IMR-90 (cell line): ENCODE data around the gene EVA1C. TPM values are rescaled to one million over a fixed set of nuclear protein-coding genes. Genes with fewer than 3 reads are reported as not detected.

Experiments used
- ATAC-seq: fragments of 200-7000 bp; cut with Tn5 transposase; 2 replicates; pipeline ENCODE4 v1.9.1; 2020; ENCODE audit warnings: low read depth, mild to moderate bottlenecking, moderate library complexity
- BruUV-seq: library from RNA; stranded (reverse); fragments of 400-500 nt; replicated peaks from 2 replicates; lab custom pipeline; 2021; lab: Mats Ljungman, UMichigan
- CTCF ChIA-PET: fragments of 300-600 bp; formaldehyde crosslinking; extraction: SDS; loops from one replicate; lab custom pipeline; 2021; ENCODE audit warnings: antibody characterized with exemption; lab: Yijun Ruan, JAX
- POLR2A ChIA-PET: fragments of 300-600 bp; sonication (Branson Sonifier 250); formaldehyde crosslinking; loops from one replicate; lab custom pipeline; 2022; ENCODE audit warnings: antibody characterized with exemption; ENCODE audit not compliant: unreplicated experiment; lab: Charles Lee
- DNase-seq: peaks from one replicate; pipeline ENCODE4 v3.0.0; 2013
- H2AFZ ChIP-seq: replicated peaks from 2 replicates; pipeline ENCODE3; 2013; ENCODE audit warnings: low read length, mild to moderate bottlenecking; ENCODE audit not compliant: poor library complexity
- H2AK5ac ChIP-seq: 2 replicates; pipeline ENCODE4 v1.6.1; 2013; ENCODE audit warnings: low read depth, low read length, inconsistent platforms
- H2AK9ac ChIP-seq: replicated peaks from 2 replicates; pipeline ENCODE3; 2013; ENCODE audit warnings: mild to moderate bottlenecking, low read depth, low read length, moderate library complexity; ENCODE audit not compliant: poor library complexity
- H2BK120ac ChIP-seq: 2 replicates; pipeline ENCODE4 v1.6.1; 2013; ENCODE audit warnings: low read depth, low read length, inconsistent platforms
- H2BK15ac ChIP-seq: 3 replicates; pipeline ENCODE4 v1.6.1; 2013; ENCODE audit warnings: low read depth, low read length, inconsistent platforms
- H2BK20ac ChIP-seq: 2 replicates; pipeline ENCODE4 v1.6.1; 2013; ENCODE audit warnings: low read depth, mild to moderate bottlenecking, inconsistent platforms, low read length, moderate library complexity
- H2BK5ac ChIP-seq: 2 replicates; pipeline ENCODE4 v1.6.1; 2013; ENCODE audit warnings: mild to moderate bottlenecking, low read depth, low read length, inconsistent platforms; ENCODE audit not compliant: poor library complexity, severe bottlenecking
- H3K14ac ChIP-seq: replicated peaks from 2 replicates; pipeline ENCODE4 v1.6.1; 2013; ENCODE audit warnings: low read depth, low read length, inconsistent platforms
- H3K18ac ChIP-seq: 2 replicates; pipeline ENCODE4 v1.6.1; 2013; ENCODE audit warnings: low read depth, low read length, control low read depth
- H3K23ac ChIP-seq: 2 replicates; pipeline ENCODE4 v1.6.1; 2013; ENCODE audit warnings: low read depth, low read length, inconsistent platforms
- H3K27ac ChIP-seq: 2 replicates; pipeline ENCODE4 v1.5.1; 2013; ENCODE audit warnings: mild to moderate bottlenecking, control low read depth, low read length; ENCODE audit not compliant: insufficient read depth
- H3K27me3 ChIP-seq: 2 replicates; pipeline ENCODE4 v1.6.1; 2013; ENCODE audit warnings: low read length; ENCODE audit not compliant: control insufficient read depth, insufficient read depth
- H3K36me3 ChIP-seq: 2 replicates; pipeline ENCODE4 v1.6.1; 2013; ENCODE audit warnings: low read length, mixed read lengths; ENCODE audit not compliant: control insufficient read depth, insufficient read depth
- H3K4ac ChIP-seq: 2 replicates; pipeline ENCODE4 v1.6.1; 2013; ENCODE audit warnings: low read depth, low read length, inconsistent platforms
- H3K4me1 ChIP-seq: 2 replicates; pipeline ENCODE4 v1.6.1; 2013; ENCODE audit warnings: low read length, mixed read lengths; ENCODE audit not compliant: control insufficient read depth, insufficient read depth
- H3K4me2 ChIP-seq: 2 replicates; pipeline ENCODE4 v1.6.1; 2013; ENCODE audit warnings: low read depth, mild to moderate bottlenecking, control low read depth, low read length, moderate library complexity
- H3K4me3 ChIP-seq: 2 replicates; pipeline ENCODE4 v1.5.1; 2013; ENCODE audit warnings: low read depth, mild to moderate bottlenecking, control low read depth, low read length, moderate library complexity; ENCODE audit not compliant: insufficient read depth
- H3K56ac ChIP-seq: 2 replicates; pipeline ENCODE4 v1.6.1; 2013; ENCODE audit warnings: low read length, inconsistent platforms; ENCODE audit not compliant: insufficient read depth; ENCODE audit errors: extremely low read depth
- H3K79me1 ChIP-seq, 2 experiments: 2 replicates each; pipeline ENCODE4 v1.6.1; 2013; ENCODE audit warnings: low read length in 2 of 2, inconsistent platforms in 1 of 2, low read depth in 1 of 2
- H3K9ac ChIP-seq: 2 replicates; pipeline ENCODE4 v1.6.1; 2013; ENCODE audit warnings: low read depth, low read length, control low read depth
- H3K9me1 ChIP-seq: 2 replicates; pipeline ENCODE4 v1.6.1; 2013; ENCODE audit warnings: low read length, inconsistent platforms; ENCODE audit not compliant: insufficient read depth
- H3K9me3 ChIP-seq: 2 replicates; pipeline ENCODE4 v1.6.1; 2013; ENCODE audit warnings: low read length; ENCODE audit not compliant: control insufficient read depth, insufficient read depth
- H4K20me1 ChIP-seq: 2 replicates; pipeline ENCODE4 v1.6.1; 2013; ENCODE audit warnings: low read length, inconsistent platforms; ENCODE audit not compliant: insufficient read depth
- H4K5ac ChIP-seq: 2 replicates; pipeline ENCODE4 v1.6.1; 2013; ENCODE audit warnings: mild to moderate bottlenecking, low read depth, low read length, control low read depth
- H4K8ac ChIP-seq, 2 experiments: 2 replicates each; pipeline ENCODE4 v1.6.1; 2013; ENCODE audit warnings: low read depth in 2 of 2, low read length in 2 of 2, control low read depth in 1 of 2, inconsistent platforms in 1 of 2
- H4K91ac ChIP-seq: 2 replicates; pipeline ENCODE4 v1.6.1; 2013; ENCODE audit warnings: low read depth, low read length, inconsistent platforms; ENCODE audit not compliant: insufficient read depth
- CHD1 ChIP-seq: IDR thresholded peaks from 2 replicates; pipeline ENCODE4 v1.6.1; 2012; ENCODE audit warnings: low read depth, low read length, improper control_type of control experiment
- MAFK ChIP-seq: IDR thresholded peaks from 2 replicates; pipeline ENCODE4 v1.6.1; 2012; ENCODE audit warnings: low read depth, low read length, improper control_type of control experiment
- MXI1 ChIP-seq: IDR thresholded peaks from 2 replicates; pipeline ENCODE4 v1.6.1; 2012; ENCODE audit warnings: low read depth, mild to moderate bottlenecking, low read length, moderate library complexity, borderline replicate concordance
- WGBS, 2 experiments: methylation state at CpG; one replicate each; pipeline versions ENCODE4 v1.1.5 to v1.1.7; 2013; ENCODE audit warnings: missing lambda C conversion rate in 2 of 2; ENCODE audit not compliant: insufficient read length in 1 of 2; ENCODE audit errors: extremely low coverage in 2 of 2; 5-methylcytosine and 5-hydroxymethylcytosine counted together
- dilution Hi-C: fragments of 300-500 bp; cut with HindIII; formaldehyde crosslinking; loops from one replicate; pipeline ENCODE4 v1.14.3; 2018; ENCODE audit warnings: low sequenced_read_pairs; ENCODE audit not compliant: unreplicated experiment
- in situ Hi-C: fragments of 300-500 bp; cut with MboI; formaldehyde crosslinking; loops from 3 replicates; pipeline ENCODE4 v1.14.3; 2019; ENCODE audit warnings: low sequenced_read_pairs, inconsistent platforms, mixed read lengths
- intact Hi-C: fragments of 100-400 bp; cut with micrococcal nuclease; formaldehyde crosslinking; loops from 2 replicates; pipeline ENCODE4 v1.10.0; 2022
- polyA plus RNA-seq, 3 experiments: library from polyadenylated mRNA; depleted of rRNA; stranded (reverse); fragments of >200 nt; gene quantifications; 2 replicates each; pipeline ENCODE4 v1.2.3, GENCODE V29; 2012; ENCODE audit warnings: low replicate concordance in 1 of 3
- total RNA-seq: library from RNA; depleted of rRNA; stranded (reverse); fragments of >200 nt; gene quantifications from 2 replicates; pipeline ENCODE4 v1.2.3, GENCODE V29; 2012

EVA1C gene
- total and polyA plus RNA-seq, 2 of the 4 experiments (the other 2 are of a cell fraction), result 0.72 to 1.1 TPM

- H3K4ac ChIP-seq, result no peak overlapping the region
- no peak for TF ChIP-seq MAFK
- TF ChIP-seq CHD1, result no peak
- TF ChIP-seq MXI1, result no peak
- ChIA-PET POLR2A (no interaction called here), CTCF (no interaction called here)
- H3K36me3 ChIP-seq, result no peaks in the 10 kb centered on the region
- no peaks in the 10 kb centered on the region for H4K20me1 ChIP-seq
- dilution Hi-C loops (no loop called here), intact Hi-C loops (loop anchor here (5.0 to 10.0 kb wide), 2 partner anchors 85 to 112 kb away; no protein-coding TSS in a partner anchor), in situ Hi-C loops (no loop called here)
- H3K79me1 ChIP-seq, result no peaks in the 10 kb centered on the region
- 82% methylated on average over 3 of the region's 4 CpGs; no CpG with 5 or more reads in 1 of the 2 experiments for WGBS, 2 experiments
- H3K18ac ChIP-seq, result no peak overlapping the region
- no peak overlapping the region for H3K23ac ChIP-seq
- BruUV-seq, result no TSS peak
- H2BK20ac ChIP-seq, result no peak overlapping the region
- no peak overlapping the region for H4K91ac ChIP-seq
- ATAC-seq (no peak), DNase-seq (no peak)
- no peak overlapping the region for H4K8ac ChIP-seq
- no peak overlapping the region for H3K14ac ChIP-seq
- no peak overlapping the region for H3K56ac ChIP-seq
- H3K4me2 ChIP-seq, result no peak overlapping the region
- no peak overlapping the region for H2AFZ ChIP-seq
- peaks cover 6% of the 10 kb centered on the region; the same call in 1 of the 2 replicates for H3K27me3 ChIP-seq
- H2BK5ac ChIP-seq, result no peak overlapping the region
- no peak overlapping the region for H3K27ac ChIP-seq
- no peak overlapping the region for H4K5ac ChIP-seq
- no peak overlapping the region for H2AK9ac ChIP-seq
- H2AK5ac ChIP-seq, result no peak overlapping the region
- H3K9me1 ChIP-seq, result no peaks in the 10 kb centered on the region; the same call in 1 of the 2 replicates
- H2BK120ac ChIP-seq, result no peak overlapping the region
- no peak overlapping the region for H3K9ac ChIP-seq
- H3K9me3 ChIP-seq, result no peaks in the 10 kb centered on the region
- H3K4me1 ChIP-seq, result peaks cover 10% of the 10 kb centered on the region
- no peak overlapping the region for H2BK15ac ChIP-seq
- H3K4me3 ChIP-seq, result no peak overlapping the region
These were observed 2.2 kb upstream of the EVA1C start for GRCh38 chr21:32410291-32410690.
